HL-60 (cell line): Measurements from ENCODE around the gene NTRK2.

Source experiments
- CTCF ChIP-seq: IDR thresholded peaks from one replicate; pipeline ENCODE4 v1.5.1; 2011; ENCODE audit warnings: low read length, control low read depth, inconsistent platforms; ENCODE audit not compliant: insufficient read depth
- POLR2AphosphoS5 ChIP-seq: IDR thresholded peaks from 2 replicates; pipeline ENCODE4 v1.6.1; 2012; ENCODE audit warnings: low read depth
- SPI1 ChIP-seq: IDR thresholded peaks from 2 replicates; pipeline ENCODE4 v1.6.1; 2012; ENCODE audit warnings: low read depth, mild to moderate bottlenecking, borderline replicate concordance

DNA sequence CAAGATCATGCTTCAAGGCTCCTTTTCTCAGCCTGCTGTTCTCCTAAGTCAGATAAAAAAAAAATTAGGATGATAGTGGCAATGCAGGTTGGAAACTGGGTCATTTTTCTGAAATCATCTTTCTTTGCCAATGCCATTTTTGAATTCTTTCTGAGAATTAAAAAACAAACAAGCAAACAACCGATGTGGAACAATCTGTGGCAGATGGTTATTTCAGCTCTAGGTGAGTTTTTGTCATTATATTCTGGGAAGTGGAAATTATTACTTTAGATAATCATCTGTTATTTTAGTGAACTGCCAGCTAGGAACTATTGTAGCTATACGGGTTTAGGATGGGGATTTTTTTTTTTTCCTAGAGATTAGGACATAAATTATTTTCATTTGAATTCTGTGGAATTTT lies 129.7 kb downstream of the NTRK2 start:
- TF ChIP-seq CTCF = no peak
- TF ChIP-seq SPI1 = no peak
- TF ChIP-seq POLR2AphosphoS5 = no peak
